ENCODE data around the gene PRR5L.

DNA sequence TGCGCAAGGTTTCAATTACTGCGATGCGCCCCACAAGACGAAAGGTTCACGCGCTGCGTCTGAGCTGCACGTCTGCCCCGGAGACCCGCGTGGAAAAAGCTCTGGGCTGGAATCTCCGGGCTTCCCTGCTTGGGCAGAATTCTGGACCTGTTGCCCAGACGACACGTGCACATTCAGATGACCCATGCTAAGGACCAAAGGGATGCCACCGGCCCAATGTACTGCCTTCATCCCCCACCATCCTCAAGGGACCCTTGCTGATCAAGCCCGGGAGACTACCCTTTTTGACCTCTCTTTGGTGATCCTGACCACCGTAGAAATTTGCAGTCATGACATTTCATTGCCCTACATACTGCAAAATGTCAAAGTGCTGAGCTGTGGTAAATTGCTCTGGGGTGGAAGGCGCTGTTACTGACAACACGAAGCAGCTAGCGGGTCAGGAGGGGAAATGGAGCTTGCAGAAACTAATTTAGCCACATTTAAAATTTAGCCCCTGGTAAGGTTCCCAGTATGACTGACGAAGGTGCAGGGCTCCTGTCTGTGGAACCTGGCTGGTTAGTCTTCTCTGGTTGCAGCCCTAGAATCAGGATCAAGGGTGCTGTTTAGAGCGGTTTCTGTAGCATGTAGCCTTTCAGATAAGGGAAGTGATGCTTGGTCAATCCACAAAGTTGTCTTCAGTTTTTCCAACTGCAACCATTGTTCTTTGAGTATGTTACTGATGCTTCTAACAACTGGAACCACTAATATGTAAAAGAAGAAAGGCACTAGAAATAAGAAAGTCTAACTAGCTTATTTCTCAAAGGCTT is 81.9 kb downstream of the PRR5L start:
- TF ChIP-seq ZBTB1 (CRISPR knock-in tag; IDR thresholded peaks at IDR 0.05; ENCODE audit: borderline replicate concordance, low read depth) (no peak), ZNF830 (CRISPR knock-in tag; IDR thresholded peaks at IDR 0.05) (no peak), TEAD2 (tag; IDR thresholded peaks at IDR 0.05) (no peak), NFATC3 (IDR thresholded peaks at IDR 0.05) (no peak), PRMT5 (CRISPR knock-in tag; IDR thresholded peaks at IDR 0.05) (no peak), PHF21A (IDR thresholded peaks at IDR 0.05; ENCODE audit: borderline replicate concordance, low read depth) (no peak), HCFC1 (IDR thresholded peaks at IDR 0.05; ENCODE audit: low read depth, low read length) (no peak)
- TF ChIP-seq, protein P1, sequence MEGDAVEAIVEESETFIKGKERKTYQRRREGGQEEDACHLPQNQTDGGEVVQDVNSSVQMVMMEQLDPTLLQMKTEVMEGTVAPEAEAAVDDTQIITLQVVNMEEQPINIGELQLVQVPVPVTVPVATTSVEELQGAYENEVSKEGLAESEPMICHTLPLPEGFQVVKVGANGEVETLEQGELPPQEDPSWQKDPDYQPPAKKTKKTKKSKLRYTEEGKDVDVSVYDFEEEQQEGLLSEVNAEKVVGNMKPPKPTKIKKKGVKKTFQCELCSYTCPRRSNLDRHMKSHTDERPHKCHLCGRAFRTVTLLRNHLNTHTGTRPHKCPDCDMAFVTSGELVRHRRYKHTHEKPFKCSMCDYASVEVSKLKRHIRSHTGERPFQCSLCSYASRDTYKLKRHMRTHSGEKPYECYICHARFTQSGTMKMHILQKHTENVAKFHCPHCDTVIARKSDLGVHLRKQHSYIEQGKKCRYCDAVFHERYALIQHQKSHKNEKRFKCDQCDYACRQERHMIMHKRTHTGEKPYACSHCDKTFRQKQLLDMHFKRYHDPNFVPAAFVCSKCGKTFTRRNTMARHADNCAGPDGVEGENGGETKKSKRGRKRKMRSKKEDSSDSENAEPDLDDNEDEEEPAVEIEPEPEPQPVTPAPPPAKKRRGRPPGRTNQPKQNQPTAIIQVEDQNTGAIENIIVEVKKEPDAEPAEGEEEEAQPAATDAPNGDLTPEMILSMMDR (IDR thresholded peaks at IDR 0.05 in 2 of 3, conservative IDR thresholded peaks at IDR 0.05 in 1 of 3; ENCODE audit: insufficient read depth in 2 of 3, low read depth in 1 of 3, low read length in 3 of 3), result no peak

All from K562 (cell line).